ENCODE data around the gene IQCF5.
"Not testable (repeated sequence)": the region's sequence is repeated elsewhere in the genome, so short reads cannot be mapped to it uniquely, and the experiment has no call there.

IQCF5 gene

GRCh38 chr3:51875501-51875900 lies at the start of gene IQCF5:
TSS of gene IQCF5 (minus strand) at chr3:51875601. CDS start at chr3:51875531, 70 bp downstream.
- H3K4me1 Mint-ChIP-seq: no peaks in the 10 kb centered on the region
- peaks cover 45% of the 10 kb centered on the region for H3K27me3 Mint-ChIP-seq
- H3K36me3 Mint-ChIP-seq: no peaks in the 10 kb centered on the region
- H3K9me3 Mint-ChIP-seq: no peaks in the 10 kb centered on the region
- no peak within 1 kb of the TSS for H3K27ac Mint-ChIP-seq
- ATAC-seq: no peak
- no peak within 1 kb of the TSS for H3K4me3 Mint-ChIP-seq

- Mint-ChIP-seq H3K4me1 (no peaks in the 10 kb centered on the region), H3K9me3 (no peaks in the 10 kb centered on the region), H3K4me3 (no peak overlapping the region), H3K36me3 (no peaks in the 10 kb centered on the region), H3K27me3 (peaks cover 30% of the 10 kb centered on the region), H3K27ac (no peak overlapping the region)
- no peak for ATAC-seq
Measured at GRCh38 chr3:51921081-51921578, 45.7 kb upstream of the IQCF5 start.

GRCh38 chr3:51916418-51916817 lies 41.0 kb upstream of the IQCF5 start:
- H3K4me1 Mint-ChIP-seq: no peaks in the 10 kb centered on the region

GRCh38 chr3:51908026-51908425 lies 32.6 kb upstream of the IQCF5 start:
- H3K4me3 Mint-ChIP-seq: no peak overlapping the region
- peaks cover 14% of the 10 kb centered on the region for H3K9me3 Mint-ChIP-seq
- peaks cover 6% of the 10 kb centered on the region for H3K36me3 Mint-ChIP-seq
- ATAC-seq: no peak
- peaks cover 58% of the 10 kb centered on the region for H3K27me3 Mint-ChIP-seq
- no peaks in the 10 kb centered on the region for H3K4me1 Mint-ChIP-seq
- H3K27ac Mint-ChIP-seq: no peak overlapping the region

More at GRCh38 chr3:51916418-51916817, 41.0 kb upstream of the IQCF5 start:
- Mint-ChIP-seq H3K9me3 (no peaks in the 10 kb centered on the region), H3K27me3 (peaks cover 21% of the 10 kb centered on the region), H3K27ac (no peak overlapping the region), H3K4me3 (no peak overlapping the region), H3K36me3 (no peaks in the 10 kb centered on the region)
- ATAC-seq: no peak

DNA sequence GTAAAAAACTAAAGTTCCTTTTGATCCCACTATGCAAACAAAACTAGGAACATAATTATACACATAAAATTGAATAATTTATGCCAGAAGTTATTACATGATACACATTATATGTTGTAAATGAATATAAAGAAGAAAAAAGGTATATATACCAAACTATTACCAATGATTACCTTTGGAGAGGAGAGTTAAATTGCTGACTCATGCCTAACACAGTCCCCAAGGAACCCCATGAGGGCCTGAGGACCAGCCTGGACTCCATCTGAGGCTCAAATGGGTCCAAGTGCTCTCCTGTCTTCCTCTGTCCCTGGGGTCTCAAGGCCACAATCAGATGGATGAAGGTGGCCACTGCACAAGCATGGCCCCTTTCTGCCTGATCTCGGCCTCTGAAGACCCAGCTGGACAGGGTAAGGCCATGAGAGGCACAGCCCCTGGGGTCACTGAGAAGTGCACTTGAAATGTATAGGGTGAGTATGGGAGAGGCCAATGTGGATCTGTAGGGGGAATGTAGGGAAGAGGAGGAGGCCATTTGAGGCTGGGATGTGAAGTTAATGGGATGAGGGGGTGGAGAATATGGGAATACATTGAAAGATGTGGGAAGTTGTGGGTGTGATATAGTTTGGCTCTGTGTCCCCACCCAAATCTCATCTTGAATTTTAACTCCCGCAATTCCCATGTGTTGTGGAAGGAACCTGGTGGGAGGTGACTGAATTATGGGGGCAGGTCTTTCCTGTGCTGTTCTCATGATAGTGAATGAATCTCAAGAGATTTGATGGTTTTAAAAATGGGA lies 28.8 kb upstream of the IQCF5 start:
- H3K27me3 Mint-ChIP-seq: peaks cover 80% of the 10 kb centered on the region
- H3K9me3 Mint-ChIP-seq: peaks cover 13% of the 10 kb centered on the region
- no peak overlapping the region for H3K4me3 Mint-ChIP-seq
- H3K27ac Mint-ChIP-seq: no peak overlapping the region
- H3K36me3 Mint-ChIP-seq: peaks cover 6% of the 10 kb centered on the region
- H3K4me1 Mint-ChIP-seq: no peaks in the 10 kb centered on the region
- no peak for ATAC-seq

- not testable (repeated sequence) for H3K9me3 Mint-ChIP-seq, H3K36me3 Mint-ChIP-seq, H3K4me3 Mint-ChIP-seq, H3K27ac Mint-ChIP-seq, H3K4me1 Mint-ChIP-seq, ATAC-seq
- H3K27me3 Mint-ChIP-seq: peaks cover 77% of the 10 kb centered on the region
Measured at GRCh38 chr3:51902361-51902760, 27.0 kb upstream of the IQCF5 start.

- not testable (repeated sequence) for H3K27ac Mint-ChIP-seq, H3K9me3 Mint-ChIP-seq, H3K4me1 Mint-ChIP-seq, ATAC-seq, H3K36me3 Mint-ChIP-seq, H3K4me3 Mint-ChIP-seq
- H3K27me3 Mint-ChIP-seq: peaks cover 76% of the 10 kb centered on the region
Measured at GRCh38 chr3:51900043-51900442, 24.6 kb upstream of the IQCF5 start.

GRCh38 chr3:51897391-51897790 lies 22.0 kb upstream of the IQCF5 start:
- peaks cover 70% of the 10 kb centered on the region for H3K27me3 Mint-ChIP-seq

GRCh38 chr3:51896607-51897305 lies 21.4 kb upstream of the IQCF5 start:
- H3K27ac Mint-ChIP-seq: no peak overlapping the region
- no peaks in the 10 kb centered on the region for H3K36me3 Mint-ChIP-seq
- H3K4me3 Mint-ChIP-seq: no peak overlapping the region
- peaks cover 71% of the 10 kb centered on the region for H3K27me3 Mint-ChIP-seq
- no peaks in the 10 kb centered on the region for H3K4me1 Mint-ChIP-seq
- no peaks in the 10 kb centered on the region for H3K9me3 Mint-ChIP-seq
- no peak for ATAC-seq

More at GRCh38 chr3:51897391-51897790, 22.0 kb upstream of the IQCF5 start:
- Mint-ChIP-seq H3K4me1 (no peaks in the 10 kb centered on the region), H3K27ac (no peak overlapping the region), H3K9me3 (no peaks in the 10 kb centered on the region), H3K4me3 (no peak overlapping the region), H3K36me3 (no peaks in the 10 kb centered on the region)
- ATAC-seq: no peak

DNA sequence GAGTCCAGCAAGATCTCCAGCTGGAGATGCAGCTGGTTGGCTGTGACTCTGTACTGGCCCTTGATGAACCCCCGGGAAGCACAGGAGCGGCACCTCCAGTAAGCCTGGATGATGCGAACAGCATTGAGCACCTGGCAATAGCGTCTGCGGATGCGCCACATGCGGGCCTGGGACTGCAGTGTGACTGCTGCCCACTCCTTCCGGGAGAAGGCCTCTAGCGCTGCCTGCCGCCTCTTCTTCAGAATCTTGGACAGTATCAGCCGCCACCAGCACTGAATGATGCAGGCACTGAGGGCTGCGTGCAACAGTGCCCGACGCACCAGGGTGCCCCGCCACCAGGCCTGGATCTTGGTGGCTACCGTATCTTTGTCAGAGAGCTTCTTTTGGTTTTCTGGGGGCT lies 19.5 kb upstream of the IQCF5 start:
- H3K36me3 Mint-ChIP-seq: no peaks in the 10 kb centered on the region
- no peak overlapping the region for H3K4me3 Mint-ChIP-seq
- H3K27ac Mint-ChIP-seq: no peak overlapping the region
- no peak for ATAC-seq
- peaks cover 76% of the 10 kb centered on the region for H3K27me3 Mint-ChIP-seq
- H3K4me1 Mint-ChIP-seq: no peaks in the 10 kb centered on the region
- no peaks in the 10 kb centered on the region for H3K9me3 Mint-ChIP-seq

GRCh38 chr3:51894391-51894790 lies 19.0 kb upstream of the IQCF5 start:
- H3K4me3 Mint-ChIP-seq: no peak overlapping the region
- no peak overlapping the region for H3K27ac Mint-ChIP-seq
- no peaks in the 10 kb centered on the region for H3K4me1 Mint-ChIP-seq
- no peaks in the 10 kb centered on the region for H3K9me3 Mint-ChIP-seq
- H3K27me3 Mint-ChIP-seq: peaks cover 79% of the 10 kb centered on the region
- no peak for ATAC-seq
- H3K36me3 Mint-ChIP-seq: no peaks in the 10 kb centered on the region

DNA sequence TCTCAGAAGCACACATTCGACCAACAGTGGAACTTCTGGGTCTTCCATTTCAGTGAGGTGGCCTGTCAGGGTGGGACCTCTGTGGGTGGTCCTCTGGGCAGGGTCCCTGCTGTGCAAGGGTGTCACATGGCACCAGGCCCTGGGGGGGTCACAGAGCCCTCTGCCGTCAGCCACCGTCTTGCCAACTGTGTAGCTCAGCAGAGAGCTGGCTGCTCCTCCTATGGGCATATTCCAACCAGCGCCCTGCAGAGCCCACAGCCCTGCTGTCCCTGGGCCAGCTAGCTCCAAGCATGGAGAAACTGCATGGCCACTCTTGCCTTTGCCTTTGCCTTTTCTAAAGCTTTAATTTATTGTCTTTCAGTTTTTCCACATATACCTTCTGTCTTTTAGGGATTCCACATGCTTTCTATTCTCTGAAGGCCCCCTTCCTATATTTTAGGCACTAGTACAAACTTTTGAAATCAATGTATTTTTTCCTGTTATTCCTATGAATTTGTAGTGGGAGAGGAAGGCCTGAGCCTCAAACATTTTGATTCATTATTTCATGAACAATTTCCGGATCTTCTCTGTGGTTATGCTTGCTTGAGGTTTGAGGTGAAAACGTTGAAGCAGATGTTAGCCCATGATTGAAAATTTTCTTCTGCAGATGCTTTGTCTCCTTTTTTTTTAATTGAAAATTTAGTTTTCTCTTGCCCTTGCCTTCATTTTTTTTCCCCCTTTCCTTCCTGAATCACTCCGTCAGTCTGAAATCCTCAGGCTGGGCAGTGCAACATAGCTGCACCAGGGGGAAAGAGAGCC lies 16.0 kb upstream of the IQCF5 start:
- ATAC-seq: no peak
- Mint-ChIP-seq H3K27me3 (peaks cover 70% of the 10 kb centered on the region), H3K4me3 (no peak overlapping the region), H3K27ac (no peak overlapping the region), H3K36me3 (no peaks in the 10 kb centered on the region), H3K4me1 (no peaks in the 10 kb centered on the region), H3K9me3 (no peaks in the 10 kb centered on the region)

- ATAC-seq: no peak
- H3K27me3 Mint-ChIP-seq: peaks cover 57% of the 10 kb centered on the region
- H3K9me3 Mint-ChIP-seq: no peaks in the 10 kb centered on the region
- no peaks in the 10 kb centered on the region for H3K36me3 Mint-ChIP-seq
- H3K4me1 Mint-ChIP-seq: no peaks in the 10 kb centered on the region
- H3K4me3 Mint-ChIP-seq: no peak overlapping the region
- H3K27ac Mint-ChIP-seq: no peak overlapping the region
Measured at GRCh38 chr3:51888463-51889105, 13.2 kb upstream of the IQCF5 start.

GRCh38 chr3:51887620-51888019 lies 12.2 kb upstream of the IQCF5 start:
- no peaks in the 10 kb centered on the region for H3K36me3 Mint-ChIP-seq
- H3K27ac Mint-ChIP-seq: no peak overlapping the region
- peaks cover 48% of the 10 kb centered on the region for H3K27me3 Mint-ChIP-seq
- no peak overlapping the region for H3K4me3 Mint-ChIP-seq
- H3K4me1 Mint-ChIP-seq: no peaks in the 10 kb centered on the region
- no peaks in the 10 kb centered on the region for H3K9me3 Mint-ChIP-seq
- ATAC-seq: no peak

DNA sequence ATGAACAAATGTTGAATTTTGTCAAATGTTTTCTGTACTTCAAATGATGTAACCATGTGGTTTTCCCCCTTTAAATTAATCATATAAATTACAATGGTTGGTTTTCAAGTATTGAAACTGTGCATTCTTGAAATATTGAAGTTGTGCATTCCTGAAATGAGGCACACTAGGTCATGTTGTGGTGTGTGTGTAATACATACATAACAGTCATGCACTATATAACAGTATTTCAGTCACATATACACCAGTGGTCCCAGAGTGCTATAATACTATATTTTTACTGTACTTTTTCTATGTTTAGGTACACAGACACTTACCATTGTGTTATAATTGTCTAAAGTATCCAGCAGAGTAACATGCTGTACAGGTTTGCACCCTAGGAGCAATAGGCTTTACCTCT lies 11.0 kb upstream of the IQCF5 start:
- Mint-ChIP-seq H3K36me3 (no peaks in the 10 kb centered on the region), H3K9me3 (no peaks in the 10 kb centered on the region), H3K4me1 (no peaks in the 10 kb centered on the region), H3K27me3 (peaks cover 48% of the 10 kb centered on the region), H3K4me3 (no peak overlapping the region), H3K27ac (no peak overlapping the region)
- no peak for ATAC-seq
